Myocyte (in vitro differentiated cells): Measurements from ENCODE around the gene ULK4. TPM values are rescaled to one million over a fixed set of nuclear protein-coding genes. Genes with fewer than 3 reads are reported as not detected.
"Not testable (repeated sequence)": the region's sequence is repeated elsewhere in the genome, so short reads cannot be mapped to it uniquely, and the experiment has no call there.

Experiments
- DNase-seq: peaks from one replicate; pipeline ENCODE4 v3.0.0-alpha.2; 2012; ENCODE audit warnings: low read depth
- total RNA-seq: library from RNA; depleted of rRNA; stranded (reverse); fragments of >200 nt; gene quantifications from 2 replicates; pipeline ENCODE4 v1.2.3, GENCODE V29; 2014

The ULK4 gene
- total RNA-seq, 1 donor from 2014 or later, result 2.1 TPM

- no peak for DNase-seq
These were observed 192.8 kb downstream of the ULK4 start for GRCh38 chr3:41769106-41769505.

DNA sequence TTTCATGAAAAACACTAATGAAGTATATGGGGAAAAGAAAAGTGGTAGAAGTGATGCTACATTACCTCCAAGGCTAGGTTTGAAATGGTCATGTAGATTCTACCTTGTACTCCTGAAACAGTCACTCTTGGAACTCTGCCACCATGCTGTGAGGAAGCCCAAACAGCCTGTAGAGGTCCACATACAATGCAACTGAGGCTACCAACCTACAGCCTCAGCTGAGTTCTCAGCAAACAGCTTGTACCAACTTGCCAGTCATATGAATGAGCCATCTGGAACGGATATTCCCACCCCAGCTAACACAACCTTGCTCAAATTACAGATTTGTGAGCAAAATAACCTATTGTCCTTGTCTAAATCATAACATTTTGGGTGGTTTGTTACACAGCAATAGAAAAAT lies 193.5 kb downstream of the ULK4 start:
- no peak for DNase-seq

- DNase-seq, result not testable (repeated sequence)
These were observed 199.0 kb downstream of the ULK4 start for GRCh38 chr3:41762867-41763266.

GRCh38 chr3:41753651-41754050 lies 208.3 kb downstream of the ULK4 start:
- DNase-seq, result no peak

GRCh38 chr3:41751597-41751996 lies 210.3 kb downstream of the ULK4 start:
- DNase-seq, result no peak

GRCh38 chr3:41749988-41750387 lies 211.9 kb downstream of the ULK4 start:
- no peak for DNase-seq

DNA sequence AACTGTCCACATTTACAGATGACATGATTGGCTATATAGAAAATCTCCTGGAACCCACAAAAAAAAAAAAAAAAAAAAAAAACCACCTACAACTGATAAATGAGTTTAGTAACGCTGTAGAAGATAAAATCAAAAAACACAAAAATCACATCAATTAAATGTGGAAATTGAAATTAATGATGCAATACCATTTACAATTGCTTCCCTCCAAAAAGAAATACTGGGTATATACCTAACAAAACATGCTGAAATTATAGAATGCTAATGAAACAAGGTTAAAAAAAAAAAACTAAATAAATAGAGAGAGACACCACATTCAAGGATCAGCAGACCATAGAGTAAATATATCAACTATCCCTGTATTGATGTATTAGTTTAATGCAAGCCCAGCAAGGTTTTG lies 215.7 kb downstream of the ULK4 start:
- DNase-seq, result no peak

- DNase-seq, result no peak
These were observed 219.8 kb downstream of the ULK4 start for GRCh38 chr3:41742121-41742520.

- no peak for DNase-seq
These were observed 221.5 kb downstream of the ULK4 start for GRCh38 chr3:41740374-41740886.

GRCh38 chr3:41726891-41727290 lies 235.0 kb downstream of the ULK4 start:
- no peak for DNase-seq

DNA sequence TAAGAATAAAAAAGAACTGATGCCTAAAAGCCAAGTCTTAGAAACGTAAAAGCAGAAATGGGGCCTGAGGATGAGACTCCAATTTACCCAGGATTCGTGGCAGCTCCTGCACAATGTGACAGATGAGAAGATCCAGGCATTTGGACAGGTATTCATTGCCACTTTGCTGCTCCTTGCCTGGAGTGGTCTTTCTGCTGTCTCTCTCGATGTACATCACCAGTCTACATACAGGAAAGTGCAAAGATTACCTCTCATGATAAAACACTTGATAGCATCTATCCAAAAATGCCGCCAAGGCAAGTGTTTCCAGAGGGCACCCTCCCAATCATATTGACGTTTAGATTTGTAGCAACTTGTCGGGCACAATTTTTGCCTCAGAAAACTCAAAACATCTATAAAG lies 244.3 kb downstream of the ULK4 start:
- no peak for DNase-seq

DNA sequence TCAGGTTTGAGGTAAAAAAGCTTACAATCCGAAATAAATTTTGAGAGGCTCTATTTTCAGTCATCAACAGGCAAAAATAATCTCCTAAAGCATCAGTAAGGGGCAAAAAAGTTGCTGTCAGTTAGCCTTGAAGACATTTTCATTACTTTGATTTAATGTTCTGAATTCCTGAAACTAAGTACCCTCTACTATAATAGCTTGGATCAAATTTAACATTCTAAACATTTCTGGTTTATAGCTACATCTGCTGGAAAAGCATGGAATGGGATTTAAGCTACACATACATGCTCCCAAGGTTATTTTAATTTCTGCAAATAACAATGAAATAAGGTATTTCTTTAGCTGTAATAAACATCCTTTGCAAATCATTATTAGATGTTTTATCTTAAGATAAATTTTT lies 245.4 kb downstream of the ULK4 start:
- DNase-seq, result peak; percentile 45

GRCh38 chr3:41715376-41715775 lies 246.5 kb downstream of the ULK4 start:
- no peak for DNase-seq

- DNase-seq, result peak; percentile 58
These were observed 250.3 kb downstream of the ULK4 start for GRCh38 chr3:41711651-41712050.

DNA sequence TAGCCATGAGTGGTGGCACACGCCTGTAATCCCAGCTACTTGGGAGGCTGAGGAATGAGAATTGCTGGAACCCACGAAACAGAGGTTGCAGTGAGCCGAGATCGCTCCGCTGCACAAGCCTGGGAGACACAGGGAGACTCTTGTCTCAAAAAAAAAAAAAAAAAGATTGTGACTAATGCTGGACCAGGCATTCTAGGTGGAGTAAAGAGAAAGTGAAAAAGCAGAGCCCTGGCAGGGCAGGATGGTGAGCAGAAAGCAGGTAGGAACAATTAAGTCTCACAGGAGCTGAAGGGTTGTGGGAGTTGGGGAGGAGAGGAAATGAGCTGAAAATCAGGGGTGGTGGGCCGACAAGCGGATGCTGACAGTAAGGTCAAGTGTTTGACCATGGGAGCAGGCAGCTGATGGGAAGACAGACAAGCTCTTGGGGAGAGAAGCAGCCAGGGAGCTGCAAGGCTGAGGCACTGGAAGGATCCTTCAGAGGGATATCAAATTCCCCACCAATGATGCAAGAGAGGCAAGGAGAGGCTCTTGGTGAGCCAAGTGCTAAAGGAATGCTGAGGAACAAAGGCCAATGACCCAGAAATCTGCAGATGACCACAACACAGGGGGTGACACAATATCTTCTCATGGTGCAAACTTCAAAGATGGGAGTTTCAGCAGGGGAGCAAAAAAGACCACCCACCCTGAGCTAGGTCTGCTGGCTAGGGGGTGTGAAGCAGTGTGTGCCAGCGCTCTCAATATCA lies 251.1 kb downstream of the ULK4 start:
- peak; percentile 79 for DNase-seq

DNA sequence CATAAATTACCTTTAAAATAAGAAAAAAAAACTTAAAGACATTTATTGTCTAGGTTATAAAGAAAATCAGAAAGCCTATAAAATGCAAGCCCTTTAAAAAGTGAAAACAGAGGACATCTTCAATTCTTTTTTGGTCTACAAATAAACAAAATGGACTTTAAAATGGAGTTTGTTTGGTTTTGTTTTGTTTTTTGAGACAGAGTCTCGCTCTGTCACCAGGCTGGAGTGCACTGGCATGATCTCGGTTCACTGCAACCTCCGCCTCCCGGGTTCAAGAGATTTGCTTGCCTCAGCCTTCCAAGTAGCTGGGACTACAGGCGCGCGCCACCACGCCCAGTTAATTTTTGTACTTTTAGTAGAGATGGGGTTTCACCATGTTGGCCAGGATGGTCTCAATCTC lies 252.7 kb downstream of the ULK4 start:
- not testable (repeated sequence) for DNase-seq

- DNase-seq, result no peak
These were observed 253.7 kb downstream of the ULK4 start for GRCh38 chr3:41708176-41708575.

GRCh38 chr3:41705893-41706292 lies 256.0 kb downstream of the ULK4 start:
- no peak for DNase-seq

DNA sequence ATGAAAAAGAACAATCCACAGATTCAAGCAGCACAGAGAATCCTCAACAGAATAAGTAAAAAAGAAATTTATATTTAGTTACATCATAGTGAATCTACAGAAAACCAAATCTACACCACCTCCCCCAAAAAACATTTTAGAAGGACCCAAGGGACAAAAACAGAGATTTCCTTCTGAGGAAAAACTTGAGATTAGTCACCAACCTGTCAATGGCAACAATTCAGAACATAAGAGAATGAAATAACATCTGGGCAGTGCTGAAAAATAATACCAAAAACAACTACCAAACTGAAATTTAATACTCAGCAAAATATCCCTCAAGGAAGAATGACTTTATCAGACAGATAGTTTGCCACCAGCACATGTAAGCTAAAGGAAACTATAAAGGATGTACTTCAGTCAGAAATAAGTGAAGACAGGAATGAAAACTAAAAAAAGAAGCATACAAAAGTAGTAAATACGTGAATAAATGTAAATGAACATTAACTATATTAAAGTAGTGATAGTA lies 260.7 kb downstream of the ULK4 start:
- no peak for DNase-seq

DNA sequence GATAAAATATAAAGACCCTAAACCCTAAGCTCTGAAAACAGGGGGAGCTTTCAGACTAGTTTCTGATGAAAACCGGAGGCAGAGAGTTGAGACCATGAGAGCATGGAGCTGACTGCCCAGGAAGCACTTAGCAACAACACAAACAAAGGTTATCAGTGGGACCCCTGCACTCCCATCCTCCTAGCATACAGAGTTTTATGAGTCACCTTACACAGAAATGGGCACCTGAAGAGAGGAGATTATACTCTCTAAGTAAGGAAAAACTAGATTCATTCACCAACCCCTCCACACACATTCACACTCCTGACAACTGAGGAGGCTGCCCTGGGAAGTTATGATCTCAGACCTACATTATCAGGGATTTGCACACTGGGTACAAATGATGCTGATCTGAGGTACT lies 261.7 kb downstream of the ULK4 start:
- no peak for DNase-seq

- no peak for DNase-seq
These were observed 263.0 kb downstream of the ULK4 start for GRCh38 chr3:41698898-41699297.

GRCh38 chr3:41697702-41698101 lies 264.2 kb downstream of the ULK4 start:
- DNase-seq, result no peak

DNA sequence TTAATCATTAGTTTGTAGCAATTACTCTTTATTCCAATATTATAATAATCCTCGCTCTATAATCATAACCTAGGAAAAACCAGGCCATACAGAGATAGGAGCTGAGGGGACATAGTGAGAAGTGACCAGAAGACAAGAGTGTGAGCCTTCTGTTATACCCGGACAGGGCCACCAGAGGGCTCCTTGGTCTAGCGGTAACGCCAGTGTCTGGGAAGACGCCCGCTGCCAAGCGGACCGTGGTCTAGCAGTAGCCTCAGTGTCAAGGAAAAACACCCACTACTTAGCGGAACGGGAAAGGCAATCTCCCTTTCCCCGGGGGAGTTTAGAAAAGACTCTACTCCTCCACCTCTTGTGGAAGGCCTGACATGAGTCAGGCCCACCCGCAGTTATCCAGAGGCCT lies 266.1 kb downstream of the ULK4 start:
- not testable (repeated sequence) for DNase-seq
